GM12878 (cell line): ENCODE results near the gene PTPRN2. TPM values are rescaled to one million over a fixed set of nuclear protein-coding genes. Genes with fewer than 3 reads are reported as not detected.

Experiments used
- ATAC-seq: fragments of 200-7000 bp; cut with Tn5 transposase; 3 replicates; pipeline ENCODE4 v1.9.1; 2020; ENCODE audit warnings: mild to moderate bottlenecking, moderate library complexity
- BruUV-seq: library from RNA; stranded (reverse); fragments of 400-500 nt; replicated peaks from 2 replicates; lab custom pipeline; 2021; lab: Mats Ljungman, UMichigan
- CTCF ChIA-PET: fragments of 300-600 bp; sonication (Branson Sonifier 250); formaldehyde crosslinking; extraction: SDS; loops from one replicate; lab custom pipeline; 2021; ENCODE audit warnings: inconsistent platforms; lab: Yijun Ruan, JAX
- POLR2A ChIA-PET: fragments of 350-600 bp; formaldehyde crosslinking; extraction: SDS; loops from one replicate; lab custom pipeline; 2021; ENCODE audit warnings: inconsistent platforms; lab: Charles Lee
- RAD21 ChIA-PET: fragments of 300-600 bp; sonication (Branson Sonifier 250); formaldehyde crosslinking; loops from one replicate; lab custom pipeline; 2023; ENCODE audit warnings: antibody characterized with exemption; ENCODE audit not compliant: unreplicated experiment; lab: Charles Lee
- SMC1A ChIA-PET: fragments of 300-600 bp; sonication (Branson Sonifier 250); formaldehyde crosslinking; loops from one replicate; lab custom pipeline; 2023; ENCODE audit not compliant: unreplicated experiment, uncharacterized antibody; lab: Charles Lee
- DNase-seq: peaks from one replicate; pipeline ENCODE4 v3.0.0-alpha.2; 2011; ENCODE audit warnings: low read depth, low spot score
- FAIRE-seq: peaks from 3 replicates; lab custom pipeline; 2011; peaks lifted over from hg19 to GRCh38; lab: Jason Lieb, UNC
- H2AFZ ChIP-seq: 2 replicates; pipeline ENCODE4 v1.6.0; 2011; ENCODE audit warnings: low read depth, low read length, control low read depth; ENCODE audit not compliant: control insufficient read depth
- H3K27ac ChIP-seq: 2 replicates; pipeline ENCODE4 v1.5.1; 2011; ENCODE audit warnings: control low read depth; ENCODE audit not compliant: control insufficient read depth, insufficient read depth
- H3K27me3 ChIP-seq, 2 experiments: replicated peaks in 1 of 2; 2 replicates each; pipeline versions ENCODE4 v1.6.0 to v1.6.1; 2011; ENCODE audit warnings: low read length in 1 of 2; ENCODE audit not compliant: control insufficient read depth in 2 of 2, insufficient read depth in 2 of 2
- H3K36me3 ChIP-seq, 2 experiments: 2 replicates each; pipeline ENCODE4 v1.5.1; 2011; ENCODE audit warnings: low read length in 1 of 2; ENCODE audit not compliant: control insufficient read depth in 2 of 2, insufficient read depth in 2 of 2
- H3K4me1 ChIP-seq: 2 replicates; pipeline ENCODE4 v1.6.1; 2011; ENCODE audit warnings: mild to moderate bottlenecking, low read length, moderate library complexity, mixed read lengths; ENCODE audit not compliant: control insufficient read depth, insufficient read depth
- H3K4me2 ChIP-seq: 2 replicates; pipeline ENCODE4 v1.6.0; 2011; ENCODE audit warnings: control low read depth; ENCODE audit not compliant: control insufficient read depth, insufficient read depth
- H3K4me3 ChIP-seq: fragments of 200-600 bp; sonication (generic); 2 replicates; pipeline ENCODE4 v1.5.1; 2016
- H3K79me2 ChIP-seq: 2 replicates; pipeline ENCODE4 v1.6.0; 2011; ENCODE audit warnings: low read length; ENCODE audit not compliant: control insufficient read depth, insufficient read depth
- H3K9ac ChIP-seq: 2 replicates; pipeline ENCODE4 v1.8.0; 2011; ENCODE audit warnings: low read length, control low read depth, mixed read lengths; ENCODE audit not compliant: control insufficient read depth, insufficient read depth
- H3K9me3 ChIP-seq: replicated peaks from 3 replicates; pipeline ENCODE4 v1.5.1; 2011; ENCODE audit warnings: mild to moderate bottlenecking, low read length; ENCODE audit not compliant: control insufficient read depth, insufficient read depth
- H4K20me1 ChIP-seq: 2 replicates; pipeline ENCODE4 v1.6.0; 2011; ENCODE audit not compliant: control insufficient read depth, insufficient read depth
- BMI1 ChIP-seq: fragments of 450-650 bp; IDR thresholded peaks from 2 replicates; pipeline ENCODE4 v1.6.1; 2016; ENCODE audit warnings: mild to moderate bottlenecking, moderate library complexity, borderline replicate concordance
- BRCA1 ChIP-seq: IDR thresholded peaks from 2 replicates; pipeline ENCODE4 v1.6.1; 2011; ENCODE audit warnings: low read depth, low read length, improper control_type of control experiment
- CHD2 ChIP-seq: IDR thresholded peaks from 2 replicates; pipeline ENCODE4 v1.6.1; 2011; ENCODE audit warnings: low read depth, low read length, improper control_type of control experiment, borderline replicate concordance
- CTCF ChIP-seq, 3 experiments: IDR thresholded peaks in 2 of 3; conservative IDR thresholded peaks in 1 of 3; 2 replicates each; pipeline ENCODE4 v1.5.1; 2011; ENCODE audit warnings: low read depth in 3 of 3, low read length in 3 of 3, mild to moderate bottlenecking in 3 of 3, control low read depth in 2 of 3, moderate library complexity in 2 of 3, inconsistent platforms in 1 of 3, mixed read lengths in 1 of 3; ENCODE audit not compliant: control insufficient read depth in 2 of 3, insufficient read depth in 1 of 3; ENCODE audit errors: extremely low read depth in 1 of 3
- E2F8 ChIP-seq: fragments of 450-650 bp; IDR thresholded peaks from 2 replicates; pipeline ENCODE4 v1.6.1; 2018; ENCODE audit warnings: mild to moderate bottlenecking, low read depth, moderate library complexity; ENCODE audit not compliant: partially characterized antibody
- FOS ChIP-seq: IDR thresholded peaks from 3 replicates; pipeline ENCODE4 v1.6.1; 2011; ENCODE audit warnings: borderline replicate concordance; ENCODE audit not compliant: insufficient read length; ENCODE audit errors: extremely low read depth
- MXI1 ChIP-seq: fragments of 150-350 bp; IDR thresholded peaks from 2 replicates; pipeline ENCODE4 v1.6.1; 2011; ENCODE audit warnings: low read depth, mild to moderate bottlenecking, inconsistent platforms, low read length, improper control_type of control experiment
- NR2C1 ChIP-seq: fragments of 450-650 bp; IDR thresholded peaks from 2 replicates; pipeline ENCODE4 v1.6.1; 2017; ENCODE audit warnings: antibody characterized with exemption, mild to moderate bottlenecking, moderate library complexity
- PML ChIP-seq: IDR thresholded peaks from 2 replicates; pipeline ENCODE4 v1.6.1; 2012; ENCODE audit warnings: low read length, inconsistent platforms
- POLR2AphosphoS2 ChIP-seq: IDR thresholded peaks from 2 replicates; pipeline ENCODE4 v1.6.1; 2011; ENCODE audit warnings: low read depth, mild to moderate bottlenecking, low read length, improper control_type of control experiment, moderate library complexity
- RAD21 ChIP-seq: IDR thresholded peaks from 2 replicates; pipeline ENCODE4 v1.6.1; 2011; ENCODE audit warnings: mild to moderate bottlenecking, low read depth, low read length, moderate library complexity; ENCODE audit not compliant: insufficient read depth
- RUNX3 ChIP-seq: IDR thresholded peaks from 2 replicates; pipeline ENCODE4 v1.6.1; 2012; ENCODE audit warnings: low read length, inconsistent platforms
- STAT3 ChIP-seq: IDR thresholded peaks from 2 replicates; pipeline ENCODE4 v1.6.1; 2011; ENCODE audit warnings: low read depth, low read length, improper control_type of control experiment
- USF1 ChIP-seq: IDR thresholded peaks from 2 replicates; pipeline ENCODE4 v1.6.1; 2011; ENCODE audit warnings: borderline replicate concordance, low read depth, mild to moderate bottlenecking, moderate library complexity, mixed read lengths, low read length; ENCODE audit not compliant: insufficient read depth; ENCODE audit errors: extremely low read length
- WRNIP1 ChIP-seq: IDR thresholded peaks from 2 replicates; pipeline ENCODE4 v1.6.1; 2011; ENCODE audit warnings: low read depth, low read length, improper control_type of control experiment, borderline replicate concordance
- YBX1 ChIP-seq: fragments of 450-650 bp; IDR thresholded peaks from 2 replicates; pipeline ENCODE4 v1.6.1; 2016; ENCODE audit warnings: antibody characterized with exemption
- ZBTB33 ChIP-seq: fragments of 450-650 bp; IDR thresholded peaks from 2 replicates; pipeline ENCODE4 v1.6.1; 2017; ENCODE audit warnings: mild to moderate bottlenecking
- WGBS: methylation state at CpG from one replicate; pipeline ENCODE4 v1.1.6; 2016; ENCODE audit warnings: low lambda C conversion rate; ENCODE audit not compliant: insufficient replicate concordance, insufficient coverage; ENCODE audit errors: missing lambda C conversion rate; 5-methylcytosine and 5-hydroxymethylcytosine counted together
- in situ Hi-C: fragments of 300-500 bp; cut with MboI; formaldehyde crosslinking; loops from 9 replicates; pipeline ENCODE4 v1.14.3; 2018; ENCODE audit warnings: mixed read lengths
- intact Hi-C: fragments of 100-400 bp; cut with micrococcal nuclease; formaldehyde crosslinking; loops from one replicate; pipeline ENCODE4 v1.14.2; 2022; ENCODE audit not compliant: unreplicated experiment
- polyA plus RNA-seq, 11 experiments: library from polyadenylated mRNA; depleted of rRNA in 4 of 11; unstranded in 6 of 11; stranded (reverse) in 5 of 11; fragments of >200 nt; fragmentation: Nextera tagmentation in 4 of 11; fragmentation: Illumina TruSeq in 1 of 11; extraction: Ambion mirVana in 4 of 11; extraction: Trizol in 1 of 11; gene quantifications; 1 replicate in 1 of 11; 2 replicates in 10 of 11; pipeline versions ENCODE4 v1.2.1 to v1.2.3, GENCODE V29; 2011 to 2016; ENCODE audit warnings: inconsistent platforms in 2 of 11, missing spikeins in 2 of 11, low read depth in 1 of 11
- total RNA-seq, 4 experiments: library from RNA; depleted of rRNA in 3 of 4; stranded (reverse); fragments of >200 nt in 3 of 4; fragmentation: Illumina TruSeq in 1 of 4; extraction: Trizol in 1 of 4; gene quantifications; 2 replicates each; pipeline versions ENCODE4 v1.2.1 to v1.2.3, GENCODE V29; 2013 to 2021

Gene PTPRN2
- total and polyA plus RNA-seq, 10 of the 15 experiments (the other 5 are each of a cell fraction or from before 2014, with no cell fraction given): 5.4 TPM; not detected in 9

GRCh38 chr7:157951300-157952049 is 636.1 kb downstream of the PTPRN2 start:
- Histone ChIP-seq H3K9me3 (no peaks in the 10 kb centered on the region; the same call in 2 of the 3 replicates), H3K36me3 (no peaks in the 10 kb centered on the region), H3K79me2 (no peaks in the 10 kb centered on the region), H3K9ac (no peak overlapping the region), H3K4me1 (no peaks in the 10 kb centered on the region), H4K20me1 (no peaks in the 10 kb centered on the region), H3K4me3 (no peak overlapping the region), H3K27ac (no peak overlapping the region), H3K27me3 (no peaks in the 10 kb centered on the region), H3K4me2 (no peak overlapping the region), H2AFZ (no peak overlapping the region)
- DNase-seq: no peak
- intact Hi-C loops (no loop called here), in situ Hi-C loops (no loop called here)
- 59% methylated on average over 26 of the region's 26 CpGs for WGBS
- ChIA-PET CTCF (no interaction called here), RAD21 (no interaction called here), POLR2A (no interaction called here), SMC1A (no interaction called here)
- no peak for ATAC-seq
- TF ChIP-seq YBX1: no peak
- TF ChIP-seq FOS: no peak
- no peak for TF ChIP-seq CHD2
- TF ChIP-seq WRNIP1: no peak
- TF ChIP-seq POLR2AphosphoS2: no peak
- no peak for TF ChIP-seq BRCA1
- TF ChIP-seq RAD21: no peak
- no peak for TF ChIP-seq MXI1
- TF ChIP-seq ZBTB33: no peak
- no peak for TF ChIP-seq CTCF (IDR thresholded peaks at IDR 0.05 in 2 of 3, conservative IDR thresholded peaks at IDR 0.05 in 1 of 3; ENCODE audit: control insufficient read depth in 2 of 3, extremely low read depth in 1 of 3, insufficient read depth in 1 of 3, low read depth in 3 of 3, low read length in 3 of 3)
- TF ChIP-seq NR2C1: no peak
- TF ChIP-seq PML: no peak
- no peak for TF ChIP-seq STAT3
- TF ChIP-seq RUNX3: no peak
- TF ChIP-seq E2F8: no peak
- no peak for TF ChIP-seq USF1
- TF ChIP-seq BMI1: no peak
- no TSS peak for BruUV-seq
- no peak for FAIRE-seq
